Measurements from ENCODE around the gene HTD2. TPM values are rescaled to one million over a fixed set of nuclear protein-coding genes. Genes with fewer than 3 reads are reported as not detected.

The HTD2 gene
- total and polyA plus RNA-seq, 2 donors (not counting 1 experiment from before 2014, with no cell fraction given): 4.2 to 8.8 TPM

DNA sequence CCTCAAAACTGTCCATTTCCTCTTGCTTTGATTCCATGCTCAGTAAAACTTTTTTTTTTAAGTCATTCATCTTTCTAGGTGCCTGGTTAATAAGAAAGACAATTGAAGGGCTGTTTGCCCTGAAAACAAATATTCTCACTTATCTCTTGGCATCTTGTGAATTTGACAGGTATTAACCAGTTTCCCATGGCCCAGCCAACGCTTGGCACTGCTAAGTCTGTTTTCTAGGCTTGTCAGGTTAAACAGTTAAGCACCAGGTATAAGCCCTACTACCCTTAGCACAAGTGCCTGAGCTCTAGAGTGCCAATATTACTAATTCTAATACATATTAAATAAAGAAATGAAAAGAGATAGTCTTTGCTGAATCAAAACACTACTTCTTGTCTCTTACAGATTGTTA is 62.7 kb downstream of the HTD2 start:
- H3K27me3 ChIP-seq (replicated peaks in 1 of 4; ENCODE audit: control extremely low read depth in 1 of 4, control insufficient read depth in 3 of 4, insufficient read depth in 4 of 4, low read length in 3 of 4): no peaks in the 10 kb centered on the region
- no peak overlapping the region for H3K4me3 Mint-ChIP-seq
- peaks cover 38% of the 10 kb centered on the region for H4K20me1 ChIP-seq (ENCODE audit: control insufficient read depth, insufficient read depth, low read length, poor library complexity, severe bottlenecking)
- WGBS (ENCODE audit: insufficient coverage): no CpG with 5 or more reads among the region's 1 CpG
- H3K4me2 ChIP-seq (replicated peaks; ENCODE audit: low read depth, low read length, poor library complexity, severe bottlenecking): no peak overlapping the region
- H3K4me3 ChIP-seq (ENCODE audit: control extremely low read depth in 1 of 5, extremely low read depth in 1 of 5, insufficient read depth in 1 of 5, low read depth in 2 of 5, low read length in 4 of 5): no peak overlapping the region
- peak overlapping the region in 1 of 2 donors; percentile 53 for H3K27ac ChIP-seq (ENCODE audit: low read length in 2 of 2)
- H3K9me3 ChIP-seq (ENCODE audit: control extremely low read depth in 1 of 3, control insufficient read depth in 2 of 3, insufficient read depth in 1 of 3, low read length in 2 of 3): no peaks in the 10 kb centered on the region
- no peak overlapping the region for H3K9ac ChIP-seq (ENCODE audit: low read length)
- ATAC-seq (ENCODE audit: low read depth) (no peak), DNase-seq (no peak)
- H2AFZ ChIP-seq (ENCODE audit: insufficient read depth, low read depth, low read length, poor library complexity, severe bottlenecking): no peak overlapping the region
- H3K27ac Mint-ChIP-seq: peak overlapping the region; percentile 73
- CTCF ChIA-PET: interaction anchor here (2.2 kb wide), 1 partner anchor 62 kb away, joined by 7 read pairs; the partner anchor contains the start of genes HTD2 and RPP14
- peaks cover 96% of the 10 kb centered on the region for H3K79me2 ChIP-seq (ENCODE audit: control insufficient read depth, insufficient read depth, low read length)
- H3K4me1 Mint-ChIP-seq: peaks cover 41% of the 10 kb centered on the region
- H3K9me3 Mint-ChIP-seq (ENCODE audit: insufficient read depth): no peaks in the 10 kb centered on the region
- POLR2A ChIA-PET: interaction anchor here (0.6 kb wide), 1 partner anchor 36 kb away, joined by 5 read pairs; no protein-coding TSS in a partner anchor
- H3K4me1 ChIP-seq (ENCODE audit: control insufficient read depth in 2 of 2, insufficient read depth in 2 of 2, low read length in 2 of 2): peaks cover 16 to 26% of the 10 kb centered on the region in 2 donors
- peaks cover 0 to 30% of the 10 kb centered on the region in 2 experiments for H3K36me3 ChIP-seq (replicated peaks in 1 of 2; ENCODE audit: control extremely low read depth in 1 of 2, control insufficient read depth in 1 of 2, extremely low read depth in 1 of 2, insufficient read depth in 2 of 2, low read length in 1 of 2)
- TF ChIP-seq, protein P1, sequence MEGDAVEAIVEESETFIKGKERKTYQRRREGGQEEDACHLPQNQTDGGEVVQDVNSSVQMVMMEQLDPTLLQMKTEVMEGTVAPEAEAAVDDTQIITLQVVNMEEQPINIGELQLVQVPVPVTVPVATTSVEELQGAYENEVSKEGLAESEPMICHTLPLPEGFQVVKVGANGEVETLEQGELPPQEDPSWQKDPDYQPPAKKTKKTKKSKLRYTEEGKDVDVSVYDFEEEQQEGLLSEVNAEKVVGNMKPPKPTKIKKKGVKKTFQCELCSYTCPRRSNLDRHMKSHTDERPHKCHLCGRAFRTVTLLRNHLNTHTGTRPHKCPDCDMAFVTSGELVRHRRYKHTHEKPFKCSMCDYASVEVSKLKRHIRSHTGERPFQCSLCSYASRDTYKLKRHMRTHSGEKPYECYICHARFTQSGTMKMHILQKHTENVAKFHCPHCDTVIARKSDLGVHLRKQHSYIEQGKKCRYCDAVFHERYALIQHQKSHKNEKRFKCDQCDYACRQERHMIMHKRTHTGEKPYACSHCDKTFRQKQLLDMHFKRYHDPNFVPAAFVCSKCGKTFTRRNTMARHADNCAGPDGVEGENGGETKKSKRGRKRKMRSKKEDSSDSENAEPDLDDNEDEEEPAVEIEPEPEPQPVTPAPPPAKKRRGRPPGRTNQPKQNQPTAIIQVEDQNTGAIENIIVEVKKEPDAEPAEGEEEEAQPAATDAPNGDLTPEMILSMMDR (IDR thresholded peaks at IDR 0.05): no peak
- TF ChIP-seq EZH2 (IDR thresholded peaks at IDR 0.05; ENCODE audit: borderline replicate concordance, insufficient read depth, low read depth, low read length, poor library complexity, severe bottlenecking): no peak
- intact Hi-C loops (cut with micrococcal nuclease): no loop called here
- H3K27me3 Mint-ChIP-seq: no peaks in the 10 kb centered on the region

Small RNA genes lying within 50 kb of the gene (small RNA-seq; reads per million reads assigned to genes)
- gene AC098479.1 (ENCODE audit: insufficient read length, low read depth, low replicate concordance): not detected

Other genes with a start within 250 kb of the HTD2 start
- 0.39 and 1.1 TPM in 2 replicates for gene DNASE1L3, start 95.5 kb upstream of the HTD2 start, total RNA-seq
- gene DNASE1L3, start 95.5 kb upstream of the HTD2 start, polyA plus RNA-seq: 0.66 and 2.6 TPM in 2 replicates
- gene ABHD6, start 68.7 kb upstream of the HTD2 start, total RNA-seq: 22.2 and 24.2 TPM in 2 replicates
- 4.5 and 6.0 TPM in 2 replicates for gene ABHD6, start 68.7 kb upstream of the HTD2 start, polyA plus RNA-seq
- 17.9 and 18.3 TPM in 2 replicates for gene RPP14, start 275 bp upstream of the HTD2 start, total RNA-seq
- gene RPP14, start 275 bp upstream of the HTD2 start, polyA plus RNA-seq: 4.7 and 10.4 TPM in 2 replicates
- gene PXK, start 26.4 kb downstream of the HTD2 start, total RNA-seq: 104 and 109 TPM in 2 replicates
- gene PXK, start 26.4 kb downstream of the HTD2 start, polyA plus RNA-seq: 46.8 and 57.4 TPM in 2 replicates
- gene PDHB, start 127.3 kb downstream of the HTD2 start, total RNA-seq: 59.0 and 67.2 TPM in 2 replicates
- gene PDHB, start 127.3 kb downstream of the HTD2 start, polyA plus RNA-seq: 20.5 and 21.7 TPM in 2 replicates
- gene KCTD6, start 185.6 kb downstream of the HTD2 start, total RNA-seq: 14.6 and 16.8 TPM in 2 replicates
- 7.4 and 12.5 TPM in 2 replicates for gene KCTD6, start 185.6 kb downstream of the HTD2 start, polyA plus RNA-seq
- gene ACOX2, start 230.7 kb downstream of the HTD2 start, total RNA-seq: not detected in 2 replicates
- not detected in 2 replicates for gene ACOX2, start 230.7 kb downstream of the HTD2 start, polyA plus RNA-seq

All from B cell (primary cell).